ENCODE results near the gene GPRASP3.

DNA sequence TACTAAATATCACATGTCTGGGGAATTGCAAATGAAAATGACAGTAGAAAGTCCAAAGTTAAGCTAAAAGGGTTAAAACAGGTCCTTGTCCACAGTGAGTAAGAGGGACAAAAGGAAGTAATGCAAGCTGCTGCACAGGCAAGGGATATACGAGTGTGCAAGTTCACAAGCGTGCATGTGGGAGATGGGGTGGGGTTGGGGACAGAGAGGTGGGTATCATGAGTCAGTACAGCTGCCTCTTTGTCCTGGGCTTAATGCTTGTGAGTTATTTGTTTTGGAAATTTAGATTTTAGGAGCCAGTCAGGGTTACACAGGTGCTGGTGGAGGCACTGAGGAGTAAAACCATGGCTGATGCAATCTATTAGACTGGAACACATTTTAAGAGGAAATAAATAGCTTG, 11.6 kb upstream of the GPRASP3 start:
- TF ChIP-seq, protein P1, sequence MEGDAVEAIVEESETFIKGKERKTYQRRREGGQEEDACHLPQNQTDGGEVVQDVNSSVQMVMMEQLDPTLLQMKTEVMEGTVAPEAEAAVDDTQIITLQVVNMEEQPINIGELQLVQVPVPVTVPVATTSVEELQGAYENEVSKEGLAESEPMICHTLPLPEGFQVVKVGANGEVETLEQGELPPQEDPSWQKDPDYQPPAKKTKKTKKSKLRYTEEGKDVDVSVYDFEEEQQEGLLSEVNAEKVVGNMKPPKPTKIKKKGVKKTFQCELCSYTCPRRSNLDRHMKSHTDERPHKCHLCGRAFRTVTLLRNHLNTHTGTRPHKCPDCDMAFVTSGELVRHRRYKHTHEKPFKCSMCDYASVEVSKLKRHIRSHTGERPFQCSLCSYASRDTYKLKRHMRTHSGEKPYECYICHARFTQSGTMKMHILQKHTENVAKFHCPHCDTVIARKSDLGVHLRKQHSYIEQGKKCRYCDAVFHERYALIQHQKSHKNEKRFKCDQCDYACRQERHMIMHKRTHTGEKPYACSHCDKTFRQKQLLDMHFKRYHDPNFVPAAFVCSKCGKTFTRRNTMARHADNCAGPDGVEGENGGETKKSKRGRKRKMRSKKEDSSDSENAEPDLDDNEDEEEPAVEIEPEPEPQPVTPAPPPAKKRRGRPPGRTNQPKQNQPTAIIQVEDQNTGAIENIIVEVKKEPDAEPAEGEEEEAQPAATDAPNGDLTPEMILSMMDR (IDR thresholded peaks at IDR 0.05; ENCODE audit: poor library complexity, severe bottlenecking), result no peak
- no peak for TF ChIP-seq EP300 (conservative IDR thresholded peaks at IDR 0.05; ENCODE audit: poor library complexity, severe bottlenecking)
- TF ChIP-seq POLR2AphosphoS5 (IDR thresholded peaks at IDR 0.05), result no peak

All from neural cell (in vitro differentiated cells).